ENCODE results near the gene RNF114. TPM values are rescaled to one million over a fixed set of nuclear protein-coding genes. Genes with fewer than 3 reads are reported as not detected.

Gene RNF114
- total RNA-seq, 4 donors from 2014 or later: 132 to 279 (median 179) TPM

DNA sequence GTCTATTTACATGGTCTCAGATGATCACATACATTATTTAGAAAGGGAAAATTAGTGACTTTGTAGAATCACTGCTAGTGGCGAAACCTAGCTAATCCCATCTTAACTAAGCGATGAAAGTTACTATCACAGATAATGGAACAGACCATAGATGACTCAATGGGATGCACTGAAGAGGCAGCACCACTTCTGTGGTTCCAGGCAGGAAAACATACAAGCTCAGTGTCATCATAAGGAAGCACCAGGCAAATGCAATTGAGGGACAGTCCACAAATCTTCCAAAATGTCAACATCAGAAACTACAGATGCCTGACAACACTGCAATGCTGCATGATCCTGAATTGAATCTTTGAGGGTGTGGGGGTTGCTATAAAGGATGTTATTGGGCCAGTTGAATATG, 30.7 kb downstream of the RNF114 start:
- H3K36me3 ChIP-seq: no peaks in the 10 kb centered on the region
- intact Hi-C loops (cut with DNase I): no loop called here
- 94 to 98% methylated on average over 2 of the region's 2 CpGs for WGBS, 2 donors

DNA sequence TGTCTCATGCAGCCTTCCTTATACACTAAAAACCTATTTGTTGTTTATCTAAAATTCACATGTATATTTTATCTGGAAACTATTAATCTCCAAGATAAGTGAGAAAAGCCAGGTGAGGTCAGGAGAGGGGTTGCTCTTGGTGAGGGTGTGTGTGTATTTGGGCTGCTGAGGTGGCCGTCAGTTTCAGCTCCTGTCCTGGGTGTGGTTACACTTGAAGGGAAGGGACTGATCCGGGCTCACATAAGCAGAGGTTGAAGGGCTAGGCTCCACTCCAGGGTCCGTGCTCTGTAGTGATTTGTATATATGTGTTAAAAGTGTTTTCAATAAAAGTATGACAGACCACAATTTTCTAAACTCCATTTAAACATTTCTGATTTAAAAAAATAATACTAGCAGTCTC, 33.0 kb downstream of the RNF114 start:
- no peaks in the 10 kb centered on the region for H3K27me3 ChIP-seq
- H3K36me3 ChIP-seq: no peaks in the 10 kb centered on the region
- H3K4me3 ChIP-seq (replicated peaks in 1 of 3): no peak overlapping the region
- no peaks in the 10 kb centered on the region for H3K4me1 ChIP-seq
- no peak for DNase-seq
- no peak overlapping the region for H3K27ac ChIP-seq
- no peaks in the 10 kb centered on the region for H3K9me3 ChIP-seq
- WGBS, 2 donors: 47 to 55% methylated on average over 3 of the region's 3 CpGs
- intact Hi-C loops (cut with DNase I): no loop called here
- TF ChIP-seq CTCF (IDR thresholded peaks at IDR 0.05) (no peak), POLR2A (IDR thresholded peaks at IDR 0.05) (no peak)

More for the DNA sequence above, 30.7 kb downstream of the RNF114 start:
- H3K9me3 ChIP-seq: no peaks in the 10 kb centered on the region
- no peaks in the 10 kb centered on the region for H3K27me3 ChIP-seq
- no peak for DNase-seq
- no peak overlapping the region for H3K4me3 ChIP-seq (replicated peaks in 1 of 3)
- H3K4me1 ChIP-seq: no peaks in the 10 kb centered on the region
- TF ChIP-seq POLR2A (IDR thresholded peaks at IDR 0.05) (no peak), CTCF (IDR thresholded peaks at IDR 0.05) (no peak)
- no peak overlapping the region for H3K27ac ChIP-seq

- Histone ChIP-seq H3K9me3 (no peaks in the 10 kb centered on the region), H3K27ac (no peak overlapping the region), H3K4me1 (no peaks in the 10 kb centered on the region), H3K4me3 (replicated peaks in 1 of 3) (no peak overlapping the region), H3K27me3 (no peaks in the 10 kb centered on the region), H3K36me3 (no peaks in the 10 kb centered on the region)
- TF ChIP-seq POLR2A (IDR thresholded peaks at IDR 0.05) (no peak), CTCF (IDR thresholded peaks at IDR 0.05) (no peak)
- WGBS, 2 donors: 55 to 66% methylated on average over 5 of the region's 5 CpGs
- intact Hi-C loops (cut with DNase I): loop anchor here (10.0 kb wide), 1 partner anchor 205 kb away; no protein-coding TSS in a partner anchor
- DNase-seq: no peak
These were observed 33.7 kb downstream of the RNF114 start for GRCh38 chr20:49969946-49970345.

- intact Hi-C loops (cut with DNase I): loop anchor here (10.0 kb wide), 1 partner anchor 204 kb away; no protein-coding TSS in a partner anchor
- no peak for TF ChIP-seq CTCF (IDR thresholded peaks at IDR 0.05)
- no peak for TF ChIP-seq POLR2A (IDR thresholded peaks at IDR 0.05)
These were observed 34.3 kb downstream of the RNF114 start for GRCh38 chr20:49970498-49970897.

DNA sequence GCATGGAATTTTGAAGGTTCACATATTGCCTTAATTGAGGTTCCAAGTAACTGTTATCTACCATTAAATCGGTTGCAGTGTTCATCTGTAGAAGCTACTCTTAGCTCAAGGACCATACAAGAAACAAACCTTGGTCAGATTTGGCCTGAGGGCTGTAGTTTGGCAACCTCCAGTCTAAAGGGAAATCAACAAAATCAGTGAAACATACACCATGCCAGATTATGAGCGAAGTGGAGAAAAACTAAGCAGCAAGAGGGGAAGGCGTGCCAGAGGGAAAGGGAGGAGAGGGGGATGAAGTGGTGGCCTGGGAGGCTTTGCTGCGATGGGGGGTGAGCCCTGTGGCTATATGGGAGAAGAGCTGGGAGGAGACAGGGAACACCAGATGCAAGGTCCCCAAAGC, 37.8 kb downstream of the RNF114 start:
- H3K36me3 ChIP-seq: no peaks in the 10 kb centered on the region
- H3K9me3 ChIP-seq: no peaks in the 10 kb centered on the region
- WGBS, 2 donors: 42 to 45% methylated on average over 4 of the region's 4 CpGs
- TF ChIP-seq CTCF (IDR thresholded peaks at IDR 0.05) (no peak), POLR2A (IDR thresholded peaks at IDR 0.05) (no peak)
- H3K27me3 ChIP-seq: no peaks in the 10 kb centered on the region
- no peak for DNase-seq
- intact Hi-C loops (cut with DNase I): loop anchor here (10.0 kb wide), 1 partner anchor 201 kb away; no protein-coding TSS in a partner anchor
- no peak overlapping the region for H3K27ac ChIP-seq
- no peaks in the 10 kb centered on the region for H3K4me1 ChIP-seq
- H3K4me3 ChIP-seq (replicated peaks in 1 of 3): no peak overlapping the region

More at GRCh38 chr20:49970498-49970897, 34.3 kb downstream of the RNF114 start:
- H3K9me3 ChIP-seq: no peaks in the 10 kb centered on the region
- H3K27me3 ChIP-seq: no peaks in the 10 kb centered on the region
- no peak for DNase-seq
- H3K4me3 ChIP-seq (replicated peaks in 1 of 3): no peak overlapping the region
- no peak overlapping the region for H3K27ac ChIP-seq
- no peaks in the 10 kb centered on the region for H3K4me1 ChIP-seq
- 89 to 91% methylated on average over 8 of the region's 8 CpGs for WGBS, 2 donors
- H3K36me3 ChIP-seq: no peaks in the 10 kb centered on the region

Data from thyroid gland (tissue), 4 donors.